ENCODE results near the gene HCRT. TPM values are rescaled to one million over a fixed set of nuclear protein-coding genes. Genes with fewer than 3 reads are reported as not detected.

The HCRT gene
- 0.32 TPM in 1 of 5 replicates, not detected in the others for total RNA-seq (2022; extraction: Qiagen RNA extraction; ENCODE audit: low read depth)

DNA sequence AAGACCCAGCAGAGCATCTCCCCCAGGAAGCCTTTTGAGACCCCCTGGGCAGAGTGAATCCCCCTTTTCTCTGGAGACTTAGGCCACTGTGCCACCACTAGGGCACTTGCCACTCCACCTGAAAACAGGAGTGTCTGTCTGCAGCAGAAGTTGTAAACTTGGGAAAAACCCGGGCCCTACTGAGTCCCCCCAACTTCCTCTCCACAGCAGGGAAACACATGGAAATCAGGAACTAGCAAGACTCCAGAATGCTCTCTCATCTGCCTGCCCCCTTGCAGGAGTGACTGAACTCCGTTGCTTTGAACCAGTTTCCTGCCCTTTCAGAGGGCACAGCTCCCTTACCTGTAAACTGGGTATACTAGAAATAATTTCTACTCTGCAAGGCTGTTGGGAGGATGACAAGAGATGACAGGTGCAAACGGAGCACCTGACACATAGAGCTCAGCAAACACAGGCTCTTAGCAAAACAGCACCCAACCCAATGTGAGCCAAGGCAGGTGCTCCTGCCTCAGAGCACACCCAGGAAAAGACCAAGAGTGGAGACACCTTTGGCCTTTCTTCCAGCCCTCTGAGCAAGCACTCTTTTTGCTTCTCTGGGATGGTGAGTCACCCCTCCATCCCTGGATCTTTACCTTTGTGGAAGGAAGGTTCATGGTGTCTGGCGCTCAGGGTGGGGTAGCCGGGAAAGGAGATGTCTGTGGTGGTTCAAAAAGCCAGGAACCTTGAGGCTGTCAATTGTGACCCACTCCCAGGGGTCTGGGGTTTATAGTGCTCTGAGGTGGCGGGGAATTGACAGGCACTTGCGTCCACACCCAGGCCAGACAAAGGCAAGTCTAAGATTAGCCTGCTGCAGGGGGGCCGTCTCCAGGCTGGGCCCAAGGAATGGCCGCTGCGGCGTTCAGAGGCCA is at the start of gene HCRT:
Gene HCRT, minus strand, starts transcription at position 740 of the 908 bp plus-strand sequence. Its CDS starts 87 bp downstream, at position 653.

GRCh38 chr17:42193969-42194899 is 9.0 kb upstream of the HCRT start, which contains the start of gene GHDC:
Gene GHDC (minus strand): TSS chr17:42194494. CDS start chr17:42193581, 913 bp downstream.

DNA sequence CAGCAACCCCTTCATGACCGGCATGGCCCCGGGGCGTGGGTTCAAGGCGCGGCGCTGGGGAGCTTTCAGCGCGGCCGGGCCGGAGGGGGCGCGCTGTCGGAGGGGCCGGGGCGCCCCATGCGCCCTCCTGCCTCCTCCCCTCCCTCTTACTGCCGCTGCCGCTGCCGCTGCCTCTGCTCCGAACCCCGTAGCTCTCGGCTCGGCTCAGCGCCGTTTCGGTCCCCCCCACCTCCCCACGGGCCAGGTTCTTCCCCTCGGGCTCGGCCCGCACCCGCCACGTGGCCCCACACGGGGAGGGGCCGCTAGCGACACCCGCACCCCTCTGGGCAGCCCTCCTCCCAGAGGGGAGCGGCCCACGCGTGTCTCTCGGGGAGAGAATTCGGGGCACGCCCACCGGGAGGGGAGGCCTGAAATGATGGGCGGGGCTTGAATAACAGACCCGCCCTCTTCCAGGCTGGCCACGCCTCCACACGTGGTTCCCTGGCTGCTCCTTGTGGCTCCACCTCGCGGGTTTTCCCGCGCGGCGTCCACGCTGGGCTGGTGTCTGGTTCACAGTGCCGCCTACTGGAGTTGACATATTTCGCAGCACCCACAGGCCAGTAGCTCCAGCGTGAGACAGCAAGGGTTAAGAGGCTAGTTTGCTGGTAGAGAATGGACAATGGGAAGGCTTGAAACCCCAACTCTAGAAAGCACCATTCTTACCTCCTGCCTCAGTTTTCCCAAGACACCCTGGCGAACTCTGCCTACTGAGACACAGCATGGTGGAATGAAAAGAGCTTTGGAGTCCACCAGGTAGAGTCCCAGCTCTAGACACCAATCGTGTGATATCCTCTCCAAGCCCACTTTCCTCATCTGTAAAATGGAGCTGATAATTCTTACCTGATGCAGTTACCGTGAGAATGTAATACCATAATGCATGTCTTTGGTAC is 4.1 kb downstream of the HCRT start, which contains the start of gene KCNH4:
Gene KCNH4, minus strand, starts transcription at position 221 of the 929 bp plus-strand sequence. Its CDS starts 197 bp downstream, at position 24.

Other genes with a start within 250 kb of the HCRT start
- gene CNP, start 218.7 kb downstream of the HCRT start, total RNA-seq (2022; extraction: Qiagen RNA extraction; ENCODE audit: low read depth): 63.1 to 79.7 TPM (median 74.2 TPM) in 5 replicates
- gene DNAJC7, start 168.0 kb downstream of the HCRT start, total RNA-seq (2022; extraction: Qiagen RNA extraction; ENCODE audit: low read depth): 106 to 129 TPM (median 121 TPM) in 5 replicates
- 44.0 to 50.4 TPM (median 47.4 TPM) in 5 replicates for gene NKIRAS2, start 165.4 kb downstream of the HCRT start, total RNA-seq (2022; extraction: Qiagen RNA extraction; ENCODE audit: low read depth)
- 0.52 to 0.77 TPM (median 0.63 TPM) in 5 replicates for gene C17orf113, start 134.9 kb downstream of the HCRT start, total RNA-seq (2022; extraction: Qiagen RNA extraction; ENCODE audit: low read depth)
- gene ZNF385C, start 87.0 kb downstream of the HCRT start, total RNA-seq (2022; extraction: Qiagen RNA extraction; ENCODE audit: low read depth): 0.11 to 0.45 TPM (median 0.24 TPM) in 5 replicates
- 0.32 to 0.55 TPM (median 0.37 TPM) in 5 replicates for gene DHX58, start 72.7 kb downstream of the HCRT start, total RNA-seq (2022; extraction: Qiagen RNA extraction; ENCODE audit: low read depth)
- 40.1 to 60.3 TPM (median 53.1 TPM) in 5 replicates for gene KAT2A, start 64.1 kb downstream of the HCRT start, total RNA-seq (2022; extraction: Qiagen RNA extraction; ENCODE audit: low read depth)
- not detected in 5 replicates for gene HSPB9, start 62.6 kb downstream of the HCRT start, total RNA-seq (2022; extraction: Qiagen RNA extraction; ENCODE audit: low read depth)
- gene RAB5C, start 30.5 kb downstream of the HCRT start, total RNA-seq (2022; extraction: Qiagen RNA extraction; ENCODE audit: low read depth): 239 to 275 TPM (median 258 TPM) in 5 replicates
- gene KCNH4, start 4.3 kb downstream of the HCRT start, total RNA-seq (2022; extraction: Qiagen RNA extraction; ENCODE audit: low read depth): 0.31 to 0.60 TPM (median 0.44 TPM) in 5 replicates
- gene GHDC, start 9.0 kb upstream of the HCRT start, total RNA-seq (2022; extraction: Qiagen RNA extraction; ENCODE audit: low read depth): 19.4 to 22.0 TPM (median 20.4 TPM) in 5 replicates
- gene STAT5B, start 90.9 kb upstream of the HCRT start, total RNA-seq (2022; extraction: Qiagen RNA extraction; ENCODE audit: low read depth): 24.5 to 31.2 TPM (median 30.7 TPM) in 5 replicates
- 6.0 to 6.8 TPM (median 6.7 TPM) in 5 replicates for gene STAT5A, start 103.0 kb upstream of the HCRT start, total RNA-seq (2022; extraction: Qiagen RNA extraction; ENCODE audit: low read depth)
- 73.6 to 93.7 TPM (median 89.8 TPM) in 5 replicates for gene STAT3, start 203.0 kb upstream of the HCRT start, total RNA-seq (2022; extraction: Qiagen RNA extraction; ENCODE audit: low read depth)
- 454 to 515 TPM (median 493 TPM) in 5 replicates for gene CAVIN1, start 237.8 kb upstream of the HCRT start, total RNA-seq (2022; extraction: Qiagen RNA extraction; ENCODE audit: low read depth)